ENCODE results near the gene MRPL42. TPM values are rescaled to one million over a fixed set of nuclear protein-coding genes. Genes with fewer than 3 reads are reported as not detected.

The MRPL42 gene
- total and polyA plus RNA-seq, 2 donors (not counting 1 experiment from before 2014, with no cell fraction given): 31.5 to 45.2 TPM

DNA sequence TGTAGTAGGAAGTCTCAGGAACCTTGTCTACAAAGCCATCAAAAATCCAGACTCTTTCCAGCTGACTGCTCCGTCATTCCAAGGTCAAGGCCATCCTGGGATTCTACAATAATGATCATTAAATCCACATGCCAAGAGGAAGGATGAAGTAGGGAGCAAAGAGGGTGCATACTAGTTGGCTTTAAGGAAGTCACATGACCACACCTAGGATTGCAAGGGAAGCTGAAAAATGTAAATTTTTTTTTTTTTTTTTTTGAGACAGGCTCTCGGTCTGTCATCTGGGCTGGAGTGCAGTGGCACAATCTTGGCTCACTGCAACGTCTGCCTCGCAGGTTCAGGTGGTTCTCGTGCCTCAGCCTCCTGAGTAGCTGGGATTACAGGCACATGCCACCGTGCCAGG lies 7.3 kb upstream of the MRPL42 start:
- TF ChIP-seq, protein P1, sequence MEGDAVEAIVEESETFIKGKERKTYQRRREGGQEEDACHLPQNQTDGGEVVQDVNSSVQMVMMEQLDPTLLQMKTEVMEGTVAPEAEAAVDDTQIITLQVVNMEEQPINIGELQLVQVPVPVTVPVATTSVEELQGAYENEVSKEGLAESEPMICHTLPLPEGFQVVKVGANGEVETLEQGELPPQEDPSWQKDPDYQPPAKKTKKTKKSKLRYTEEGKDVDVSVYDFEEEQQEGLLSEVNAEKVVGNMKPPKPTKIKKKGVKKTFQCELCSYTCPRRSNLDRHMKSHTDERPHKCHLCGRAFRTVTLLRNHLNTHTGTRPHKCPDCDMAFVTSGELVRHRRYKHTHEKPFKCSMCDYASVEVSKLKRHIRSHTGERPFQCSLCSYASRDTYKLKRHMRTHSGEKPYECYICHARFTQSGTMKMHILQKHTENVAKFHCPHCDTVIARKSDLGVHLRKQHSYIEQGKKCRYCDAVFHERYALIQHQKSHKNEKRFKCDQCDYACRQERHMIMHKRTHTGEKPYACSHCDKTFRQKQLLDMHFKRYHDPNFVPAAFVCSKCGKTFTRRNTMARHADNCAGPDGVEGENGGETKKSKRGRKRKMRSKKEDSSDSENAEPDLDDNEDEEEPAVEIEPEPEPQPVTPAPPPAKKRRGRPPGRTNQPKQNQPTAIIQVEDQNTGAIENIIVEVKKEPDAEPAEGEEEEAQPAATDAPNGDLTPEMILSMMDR (IDR thresholded peaks at IDR 0.05): no peak
- TF ChIP-seq EZH2 (IDR thresholded peaks at IDR 0.05; ENCODE audit: borderline replicate concordance, insufficient read depth, low read depth, low read length, poor library complexity, severe bottlenecking): no peak
- Mint-ChIP-seq H3K27ac (no peak overlapping the region), H3K27me3 (no peaks in the 10 kb centered on the region), H3K9me3 (ENCODE audit: insufficient read depth) (no peaks in the 10 kb centered on the region), H3K4me1 (peaks cover 3% of the 10 kb centered on the region), H3K4me3 (no peak overlapping the region)
- WGBS (ENCODE audit: insufficient coverage): 86% methylated on average over 4 of the region's 6 CpGs
- no peak for DNase-seq
- Histone ChIP-seq H3K27me3 (replicated peaks in 1 of 4; ENCODE audit: control extremely low read depth in 1 of 4, control insufficient read depth in 3 of 4, insufficient read depth in 4 of 4, low read length in 3 of 4) (no peaks in the 10 kb centered on the region), H3K9ac (ENCODE audit: low read length) (no peak overlapping the region), H3K36me3 (replicated peaks in 1 of 2; ENCODE audit: control extremely low read depth in 1 of 2, control insufficient read depth in 1 of 2, extremely low read depth in 1 of 2, insufficient read depth in 2 of 2, low read length in 1 of 2) (no peaks in the 10 kb centered on the region), H2AFZ (ENCODE audit: insufficient read depth, low read depth, low read length, poor library complexity, severe bottlenecking) (no peak overlapping the region), H3K4me3 (ENCODE audit: control extremely low read depth in 1 of 5, extremely low read depth in 1 of 5, insufficient read depth in 1 of 5, low read depth in 2 of 5, low read length in 4 of 5) (no peak overlapping the region), H3K4me2 (replicated peaks; ENCODE audit: low read depth, low read length, poor library complexity, severe bottlenecking) (no peak overlapping the region), H4K20me1 (ENCODE audit: control insufficient read depth, insufficient read depth, low read length, poor library complexity, severe bottlenecking) (no peaks in the 10 kb centered on the region), H3K79me2 (ENCODE audit: control insufficient read depth, insufficient read depth, low read length) (no peaks in the 10 kb centered on the region), H3K4me1 (ENCODE audit: control insufficient read depth in 2 of 2, insufficient read depth in 2 of 2, low read length in 2 of 2) (no peaks in the 10 kb centered on the region), H3K27ac (ENCODE audit: low read length in 2 of 2) (no peak overlapping the region), H3K9me3 (ENCODE audit: control extremely low read depth in 1 of 3, control insufficient read depth in 2 of 3, insufficient read depth in 1 of 3, low read length in 2 of 3) (no peaks in the 10 kb centered on the region)
- ChIA-PET CTCF (interaction anchor here (1.5 kb wide), 1 partner anchor 41 kb away, joined by 3 read pairs; no protein-coding TSS in a partner anchor), POLR2A (interaction anchor here (0.7 kb wide), 1 partner anchor 34 kb away, joined by 6 read pairs; no protein-coding TSS in a partner anchor)
- ATAC-seq (ENCODE audit: low read depth): no peak
- intact Hi-C loops (cut with micrococcal nuclease): no loop called here

DNA sequence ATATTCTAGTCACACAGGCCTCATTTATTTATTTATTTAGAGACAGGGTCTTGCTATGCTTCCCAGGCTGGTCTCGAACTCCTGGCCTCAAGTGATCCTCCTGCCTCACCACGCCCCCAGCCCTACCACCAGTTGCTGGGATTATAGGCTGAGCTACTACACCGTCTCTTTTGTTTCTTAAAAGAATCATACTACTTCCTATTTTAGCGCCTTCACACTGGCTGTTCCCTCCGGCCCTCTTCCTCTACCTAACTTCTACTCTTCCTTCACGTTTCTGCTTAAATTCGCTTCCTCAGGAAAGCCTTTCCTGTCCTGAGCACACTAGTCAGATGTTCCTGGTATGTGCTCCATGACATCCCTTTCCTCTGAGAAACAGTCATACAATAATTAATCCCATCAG lies 6.4 kb upstream of the MRPL42 start:
- no peaks in the 10 kb centered on the region for H3K36me3 ChIP-seq (replicated peaks in 1 of 2; ENCODE audit: control extremely low read depth in 1 of 2, control insufficient read depth in 1 of 2, extremely low read depth in 1 of 2, insufficient read depth in 2 of 2, low read length in 1 of 2)
- ChIA-PET CTCF (interaction anchor here (1.5 kb wide), 1 partner anchor 42 kb away, joined by 3 read pairs; no protein-coding TSS in a partner anchor), POLR2A (no interaction called here)
- WGBS (ENCODE audit: insufficient coverage): 75% methylated on average over 7 of the region's 7 CpGs
- no peak overlapping the region for H3K4me2 ChIP-seq (replicated peaks; ENCODE audit: low read depth, low read length, poor library complexity, severe bottlenecking)
- no peaks in the 10 kb centered on the region for H3K9me3 Mint-ChIP-seq (ENCODE audit: insufficient read depth)
- H3K79me2 ChIP-seq (ENCODE audit: control insufficient read depth, insufficient read depth, low read length): no peaks in the 10 kb centered on the region
- no peak for DNase-seq
- H3K9ac ChIP-seq (ENCODE audit: low read length): no peak overlapping the region
- H2AFZ ChIP-seq (ENCODE audit: insufficient read depth, low read depth, low read length, poor library complexity, severe bottlenecking): no peak overlapping the region
- ATAC-seq (ENCODE audit: low read depth): no peak
- H3K27me3 Mint-ChIP-seq: no peaks in the 10 kb centered on the region
- H3K4me3 Mint-ChIP-seq: no peak overlapping the region
- no peak overlapping the region for H3K4me3 ChIP-seq (ENCODE audit: control extremely low read depth in 1 of 5, extremely low read depth in 1 of 5, insufficient read depth in 1 of 5, low read depth in 2 of 5, low read length in 4 of 5)
- H3K27ac Mint-ChIP-seq: no peak overlapping the region
- H3K9me3 ChIP-seq (ENCODE audit: control extremely low read depth in 1 of 3, control insufficient read depth in 2 of 3, insufficient read depth in 1 of 3, low read length in 2 of 3): no peaks in the 10 kb centered on the region
- intact Hi-C loops (cut with micrococcal nuclease): no loop called here
- no peaks in the 10 kb centered on the region for H3K4me1 ChIP-seq (ENCODE audit: control insufficient read depth in 2 of 2, insufficient read depth in 2 of 2, low read length in 2 of 2)
- H3K4me1 Mint-ChIP-seq: peaks cover 3% of the 10 kb centered on the region
- no peaks in the 10 kb centered on the region for H4K20me1 ChIP-seq (ENCODE audit: control insufficient read depth, insufficient read depth, low read length, poor library complexity, severe bottlenecking)
- H3K27ac ChIP-seq (ENCODE audit: low read length in 2 of 2): no peak overlapping the region
- TF ChIP-seq, protein P1 (IDR thresholded peaks at IDR 0.05): no peak
- TF ChIP-seq EZH2 (IDR thresholded peaks at IDR 0.05; ENCODE audit: borderline replicate concordance, insufficient read depth, low read depth, low read length, poor library complexity, severe bottlenecking): no peak
- no peaks in the 10 kb centered on the region for H3K27me3 ChIP-seq (replicated peaks in 1 of 4; ENCODE audit: control extremely low read depth in 1 of 4, control insufficient read depth in 3 of 4, insufficient read depth in 4 of 4, low read length in 3 of 4)
